ENCODE data around the gene CCDC183.
"Not testable (repeated sequence)": the region's sequence is repeated elsewhere in the genome, so short reads cannot be mapped to it uniquely, and the experiment has no call there.

The CCDC183 gene

GRCh38 chr9:136796238-136796774 is at the start of gene CCDC183:
Gene CCDC183, plus strand, starts transcription at chr9:136796338. Its CDS starts 60 bp downstream, at chr9:136796398.
- DNase-seq = no peak

GRCh38 chr9:136746621-136747020 is 49.5 kb upstream of the CCDC183 start:
- DNase-seq = no peak

GRCh38 chr9:136747161-136748060 is 48.7 kb upstream of the CCDC183 start:
- no peak for DNase-seq

- DNase-seq = no peak
Measured at GRCh38 chr9:136748201-136748600, 47.9 kb upstream of the CCDC183 start, which contains the start of gene LCN6. Gene LCN6, minus strand, starts transcription at chr9:136748525. Its CDS starts 42 bp downstream, at chr9:136748483.

GRCh38 chr9:136748666-136749611 is 47.2 kb upstream of the CCDC183 start:
- DNase-seq = no peak

GRCh38 chr9:136750526-136750925 is 45.6 kb upstream of the CCDC183 start:
- DNase-seq = no peak

GRCh38 chr9:136751244-136751643 is 44.9 kb upstream of the CCDC183 start:
- no peak for DNase-seq

GRCh38 chr9:136751814-136752213 is 44.3 kb upstream of the CCDC183 start:
- no peak for DNase-seq

- no peak for DNase-seq
Measured at GRCh38 chr9:136753371-136754058, 42.6 kb upstream of the CCDC183 start.

- no peak for DNase-seq
Measured at GRCh38 chr9:136754059-136754572, 42.0 kb upstream of the CCDC183 start.

GRCh38 chr9:136754626-136755301 is 41.4 kb upstream of the CCDC183 start:
- no peak for DNase-seq

- not testable (repeated sequence) for DNase-seq
Measured at GRCh38 chr9:136755302-136756133, 40.6 kb upstream of the CCDC183 start.

GRCh38 chr9:136756134-136756438 is 40.1 kb upstream of the CCDC183 start:
- no peak for DNase-seq

GRCh38 chr9:136756836-136757235 is 39.3 kb upstream of the CCDC183 start:
- no peak for DNase-seq

GRCh38 chr9:136757328-136757727 is 38.8 kb upstream of the CCDC183 start:
- DNase-seq = no peak

GRCh38 chr9:136757751-136758140 is 38.4 kb upstream of the CCDC183 start:
- no peak for DNase-seq

GRCh38 chr9:136759001-136759400 is 37.1 kb upstream of the CCDC183 start:
- no peak for DNase-seq

GRCh38 chr9:136759436-136760325 is 36.5 kb upstream of the CCDC183 start:
- no peak for DNase-seq

GRCh38 chr9:136760424-136760823 is 35.7 kb upstream of the CCDC183 start:
- DNase-seq = no peak
